Measurements from ENCODE around the gene CUL7.

- TF ChIP-seq, protein P1, sequence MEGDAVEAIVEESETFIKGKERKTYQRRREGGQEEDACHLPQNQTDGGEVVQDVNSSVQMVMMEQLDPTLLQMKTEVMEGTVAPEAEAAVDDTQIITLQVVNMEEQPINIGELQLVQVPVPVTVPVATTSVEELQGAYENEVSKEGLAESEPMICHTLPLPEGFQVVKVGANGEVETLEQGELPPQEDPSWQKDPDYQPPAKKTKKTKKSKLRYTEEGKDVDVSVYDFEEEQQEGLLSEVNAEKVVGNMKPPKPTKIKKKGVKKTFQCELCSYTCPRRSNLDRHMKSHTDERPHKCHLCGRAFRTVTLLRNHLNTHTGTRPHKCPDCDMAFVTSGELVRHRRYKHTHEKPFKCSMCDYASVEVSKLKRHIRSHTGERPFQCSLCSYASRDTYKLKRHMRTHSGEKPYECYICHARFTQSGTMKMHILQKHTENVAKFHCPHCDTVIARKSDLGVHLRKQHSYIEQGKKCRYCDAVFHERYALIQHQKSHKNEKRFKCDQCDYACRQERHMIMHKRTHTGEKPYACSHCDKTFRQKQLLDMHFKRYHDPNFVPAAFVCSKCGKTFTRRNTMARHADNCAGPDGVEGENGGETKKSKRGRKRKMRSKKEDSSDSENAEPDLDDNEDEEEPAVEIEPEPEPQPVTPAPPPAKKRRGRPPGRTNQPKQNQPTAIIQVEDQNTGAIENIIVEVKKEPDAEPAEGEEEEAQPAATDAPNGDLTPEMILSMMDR (conservative IDR thresholded peaks at IDR 0.05 in 1 of 2, IDR thresholded peaks at IDR 0.05 in 1 of 2; ENCODE audit: low read depth in 1 of 2, low read length in 2 of 2), result no peak
- TF ChIP-seq EZH2 (IDR thresholded peaks at IDR 0.05; ENCODE audit: low read length, missing control alignments), result no peak
Observed at GRCh38 chr6:43026365-43026764, 27.3 kb downstream of the CUL7 start.
